HG02763 (cell line): ENCODE results near the gene NPFF.

Source experiments
- ATAC-seq: cut with Tn5 transposase; IDR thresholded peaks from one replicate; pipeline ENCODE4 v1.9.1; 2021; ENCODE audit warnings: mild to moderate bottlenecking, moderate library complexity; ENCODE audit not compliant: unreplicated experiment

The NPFF gene

DNA sequence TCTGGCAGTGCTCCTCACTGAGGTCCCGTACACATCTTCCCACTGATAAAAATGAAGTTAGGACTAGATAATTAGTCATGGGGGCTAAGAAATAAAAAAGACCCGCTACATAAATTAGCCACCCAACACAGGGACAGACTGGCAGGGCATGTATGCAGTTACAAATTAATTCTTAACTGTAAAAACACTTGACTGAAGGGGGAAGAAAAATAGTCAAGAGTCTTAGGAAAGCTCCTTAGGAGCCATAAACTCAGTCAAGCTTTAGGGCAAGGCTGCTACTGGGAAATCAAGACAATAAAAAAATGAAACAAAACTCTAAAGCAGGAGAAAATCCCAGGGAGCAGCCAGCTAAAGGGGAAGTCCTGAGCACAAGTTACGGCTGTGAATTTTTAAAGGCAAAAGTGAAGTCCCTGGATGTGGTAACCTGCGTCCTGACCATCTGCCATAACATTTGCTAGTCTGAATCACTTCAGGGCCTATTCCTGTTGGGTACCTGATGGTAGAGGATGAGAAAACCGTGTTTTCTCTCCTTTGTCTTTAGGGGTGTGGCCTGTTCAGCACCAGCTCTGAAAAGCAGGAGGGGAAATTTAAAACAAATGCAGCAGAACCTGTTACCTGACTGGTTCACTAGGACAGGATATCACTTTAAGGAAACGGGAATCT, 7.5 kb upstream of the NPFF start:
- no peak for ATAC-seq

DNA sequence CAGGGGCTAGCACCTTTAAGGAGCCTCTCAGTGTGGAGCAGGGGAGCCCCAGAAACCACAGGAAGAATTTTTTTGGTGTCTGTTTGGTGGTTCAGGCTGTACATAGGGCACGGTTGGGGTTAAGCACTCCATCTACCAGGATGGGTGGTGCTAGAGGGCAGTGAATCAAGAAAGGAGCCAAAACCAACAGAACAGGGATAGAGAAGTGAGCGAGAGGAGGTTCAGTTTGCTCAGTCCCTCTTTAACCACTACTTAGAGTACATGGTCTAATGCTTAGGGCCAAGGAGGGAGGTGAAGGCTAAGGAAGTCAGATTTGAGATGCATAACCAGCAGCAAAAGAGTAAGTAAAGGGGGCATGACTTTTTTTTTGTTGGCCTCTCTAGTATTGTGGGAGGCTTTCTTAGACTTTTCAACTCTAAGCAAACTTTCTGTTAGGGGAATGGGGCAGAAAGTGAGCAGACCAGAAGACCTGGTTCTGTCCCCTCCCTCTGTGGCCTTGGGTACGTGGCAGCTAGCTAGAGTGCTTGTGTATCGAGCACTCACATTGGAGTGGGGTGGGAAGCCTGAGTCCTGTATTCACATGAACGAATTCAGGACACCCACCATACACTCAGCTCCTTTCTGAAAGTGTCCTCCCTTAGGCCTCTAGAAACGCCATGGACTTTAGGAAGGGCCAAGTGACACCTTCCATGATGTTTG, 6.6 kb upstream of the NPFF start:
- no peak for ATAC-seq

GRCh38 chr12:53510181-53510812, 3.0 kb upstream of the NPFF start:
- ATAC-seq: no peak

DNA sequence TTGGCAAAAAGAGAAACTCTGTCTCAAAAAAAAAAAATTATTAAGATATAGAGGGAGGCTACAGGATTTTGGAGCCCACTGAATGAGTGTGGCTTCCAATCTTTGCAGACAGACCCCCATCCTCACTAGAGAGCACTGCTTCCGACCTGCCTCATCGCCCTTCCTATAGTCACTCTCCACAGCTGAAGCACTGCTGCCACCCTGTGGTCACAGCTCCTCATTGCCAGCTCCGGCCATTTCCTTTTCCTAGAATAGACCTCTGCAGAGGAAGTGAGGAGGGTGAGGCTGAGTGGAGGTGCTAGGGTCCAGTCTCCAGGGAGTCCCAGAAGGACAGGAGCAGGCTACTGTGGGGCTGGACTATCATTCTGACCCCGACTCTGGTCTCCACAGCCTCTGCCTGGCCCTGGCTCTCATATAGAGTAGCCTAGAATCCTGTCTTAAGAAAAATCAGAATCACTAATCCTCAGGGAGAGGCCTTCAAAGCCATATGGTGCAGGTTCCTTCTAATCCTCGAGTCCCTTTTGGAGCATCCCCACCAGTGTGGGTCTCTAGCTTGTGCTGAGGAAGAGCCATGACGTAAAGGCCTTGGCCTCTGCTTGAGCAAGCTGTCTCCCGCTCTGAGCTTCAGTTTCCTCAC, 1.4 kb upstream of the NPFF start:
- peak; percentile 73 for ATAC-seq

DNA sequence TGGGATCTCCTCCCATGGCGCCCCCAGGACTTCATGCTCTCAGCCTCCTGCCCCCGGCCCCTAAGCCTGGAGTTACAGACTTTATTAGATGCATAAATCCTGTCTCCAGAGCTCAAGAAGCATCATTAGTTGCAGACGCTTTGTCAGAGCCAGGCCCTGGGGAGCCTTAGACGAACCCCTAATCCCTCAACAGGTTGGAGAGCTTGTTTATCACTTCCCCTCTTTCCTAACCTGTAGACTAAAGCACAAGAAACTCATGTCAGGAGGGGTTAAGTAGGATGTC, 260 bp upstream of the NPFF start:
- no peak for ATAC-seq

DNA sequence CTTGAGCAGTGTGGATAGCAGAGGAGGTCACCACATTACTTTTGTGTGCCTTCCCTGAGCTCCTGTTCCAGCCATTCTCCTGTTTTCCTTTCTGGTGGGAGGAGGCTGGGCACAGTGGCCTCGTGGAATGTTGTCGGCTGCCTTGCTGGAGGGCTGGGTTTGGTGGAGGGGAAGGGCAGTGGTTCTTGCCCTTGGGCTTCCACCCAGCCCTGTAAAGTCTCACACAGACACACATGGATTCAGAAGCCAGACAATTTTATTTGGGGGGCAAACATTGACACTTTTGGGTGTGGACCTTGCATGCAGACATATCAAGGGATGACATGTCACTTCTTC, 866 bp downstream of the NPFF start:
- no peak for ATAC-seq

DNA sequence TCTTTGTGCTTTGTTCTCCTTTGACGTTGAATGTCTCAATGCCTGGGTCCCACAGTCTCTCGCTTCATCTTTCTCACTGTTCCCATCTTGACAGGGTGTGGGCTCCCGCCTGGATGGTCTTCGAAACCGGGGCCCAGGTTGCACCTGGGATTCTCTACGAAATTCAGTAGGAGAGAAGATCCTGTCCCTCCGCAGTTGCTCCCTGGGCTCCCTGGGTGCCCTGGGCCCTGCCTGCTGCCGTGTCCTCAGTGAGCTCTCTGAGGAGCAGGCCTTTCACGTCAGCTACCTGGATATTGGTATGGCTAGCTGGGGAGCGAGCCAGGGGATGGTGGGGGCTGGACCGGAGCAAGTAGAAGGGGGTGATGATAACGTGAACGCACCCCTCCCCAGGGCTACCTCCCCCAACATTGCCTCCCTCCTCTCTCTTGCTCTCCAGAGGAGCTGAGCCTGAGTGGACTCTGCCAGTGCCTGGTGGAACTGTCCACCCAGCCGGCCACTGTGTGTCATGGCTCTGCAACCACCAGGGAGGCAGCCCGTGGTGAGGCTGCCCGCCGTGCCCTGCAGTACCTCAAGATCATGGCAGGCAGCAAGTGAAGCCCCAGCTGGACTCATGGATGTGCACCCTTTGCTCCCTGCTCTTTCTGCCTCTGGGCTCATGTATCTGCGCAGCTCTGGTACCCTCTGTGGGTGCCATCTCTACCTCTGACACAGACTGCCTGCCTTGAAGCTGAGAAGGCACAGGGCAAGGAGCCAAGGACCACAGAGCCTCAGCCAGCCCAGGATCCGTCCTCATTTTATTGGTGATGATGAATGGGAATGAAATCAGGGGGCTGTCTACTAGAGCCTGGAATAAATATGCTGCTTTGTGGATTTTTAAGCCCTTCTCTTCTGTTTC, 1.5 kb downstream of the NPFF start:
- no peak for ATAC-seq

- ATAC-seq: no peak
These were observed 2.2 kb downstream of the NPFF start for GRCh38 chr12:53505086-53505485.

DNA sequence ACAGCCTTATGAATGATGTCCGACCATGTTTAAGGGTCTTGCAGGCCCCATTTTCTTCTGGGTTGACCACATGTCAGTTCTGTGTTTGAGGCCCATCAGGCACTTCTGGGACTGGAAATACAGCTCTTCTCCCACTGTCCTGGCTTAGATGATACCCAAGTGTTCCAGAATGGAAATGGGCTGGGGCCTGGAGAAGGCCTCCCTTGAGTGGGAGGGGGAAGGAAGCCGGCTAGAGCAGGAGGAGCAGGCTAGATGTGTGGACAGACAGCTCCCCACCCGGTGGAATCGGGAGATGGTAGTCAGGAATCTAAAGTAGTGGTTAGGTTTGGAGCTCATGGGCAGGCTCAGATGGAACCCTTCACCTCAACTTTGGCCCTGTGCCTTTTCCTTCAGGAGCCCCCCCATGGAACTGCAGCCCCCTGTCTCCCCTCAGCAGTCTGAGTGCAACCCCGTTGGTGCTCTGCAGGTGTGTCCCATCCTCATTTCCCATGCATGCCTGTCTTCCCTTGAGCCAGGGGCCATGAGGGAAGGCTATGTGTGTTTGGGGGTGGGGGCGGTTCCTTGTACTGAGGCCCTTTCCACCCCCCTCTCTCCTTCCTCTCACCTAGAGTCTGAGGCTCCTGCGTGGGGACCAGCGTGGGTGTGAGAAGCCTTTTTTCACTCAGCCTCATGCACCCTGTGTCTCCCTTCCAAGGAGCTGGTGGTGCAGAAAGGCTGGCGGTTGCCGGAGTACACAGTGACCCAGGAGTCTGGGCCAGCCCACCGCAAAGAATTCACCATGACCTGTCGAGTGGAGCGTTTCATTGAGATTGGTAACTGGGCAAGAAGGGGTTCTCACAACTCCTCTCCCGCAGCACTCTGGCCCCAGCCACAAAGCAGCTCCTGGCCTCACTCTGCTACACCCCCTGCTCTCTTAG, 3.0 kb downstream of the NPFF start:
- ATAC-seq: no peak

DNA sequence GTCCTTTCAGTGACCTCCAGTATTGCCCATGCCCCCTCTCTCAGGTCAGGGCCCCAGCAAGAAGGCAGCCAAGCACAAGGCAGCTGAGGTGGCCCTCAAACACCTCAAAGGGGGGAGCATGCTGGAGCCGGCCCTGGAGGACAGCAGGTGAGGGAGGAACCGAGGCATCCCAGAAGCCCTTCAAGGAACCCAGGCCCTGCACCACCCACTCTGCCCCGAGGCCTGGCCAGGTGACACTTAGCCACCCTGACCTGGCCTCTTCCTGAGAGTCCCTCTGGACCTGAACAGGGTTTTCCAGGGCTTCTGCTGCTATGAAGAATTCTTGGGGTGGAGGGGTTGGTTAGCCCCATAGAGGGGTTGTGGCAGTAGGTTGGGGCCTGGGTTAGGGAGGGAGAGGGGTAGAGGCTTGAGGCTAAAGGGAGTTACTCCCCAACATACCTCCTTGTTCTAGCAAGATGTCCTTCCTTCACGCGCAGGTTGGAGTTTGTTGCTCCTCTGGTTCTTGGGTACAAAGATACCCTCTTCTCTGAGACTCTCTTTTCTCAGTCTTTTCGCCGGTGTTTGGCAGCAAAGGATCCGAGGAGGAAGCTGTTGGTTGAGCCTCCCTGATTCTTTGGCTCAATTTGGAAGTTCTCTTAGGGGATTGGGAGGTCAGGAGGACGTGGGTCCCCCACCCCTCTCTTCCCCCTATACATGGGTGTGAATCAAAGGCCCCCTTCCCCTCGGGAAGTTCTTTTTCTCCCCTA, 4.1 kb downstream of the NPFF start:
- ATAC-seq: no peak

GRCh38 chr12:53502331-53502730, 5.0 kb downstream of the NPFF start:
- no peak for ATAC-seq

- ATAC-seq: no peak
These were observed 5.6 kb downstream of the NPFF start for GRCh38 chr12:53501615-53502181.

GRCh38 chr12:53500776-53501614, 6.3 kb downstream of the NPFF start, which contains the start of gene TARBP2:
TSS of gene TARBP2 (plus strand) at chr12:53501283. CDS start at chr12:53501409, 126 bp downstream.
- ATAC-seq: peak; percentile 79

DNA sequence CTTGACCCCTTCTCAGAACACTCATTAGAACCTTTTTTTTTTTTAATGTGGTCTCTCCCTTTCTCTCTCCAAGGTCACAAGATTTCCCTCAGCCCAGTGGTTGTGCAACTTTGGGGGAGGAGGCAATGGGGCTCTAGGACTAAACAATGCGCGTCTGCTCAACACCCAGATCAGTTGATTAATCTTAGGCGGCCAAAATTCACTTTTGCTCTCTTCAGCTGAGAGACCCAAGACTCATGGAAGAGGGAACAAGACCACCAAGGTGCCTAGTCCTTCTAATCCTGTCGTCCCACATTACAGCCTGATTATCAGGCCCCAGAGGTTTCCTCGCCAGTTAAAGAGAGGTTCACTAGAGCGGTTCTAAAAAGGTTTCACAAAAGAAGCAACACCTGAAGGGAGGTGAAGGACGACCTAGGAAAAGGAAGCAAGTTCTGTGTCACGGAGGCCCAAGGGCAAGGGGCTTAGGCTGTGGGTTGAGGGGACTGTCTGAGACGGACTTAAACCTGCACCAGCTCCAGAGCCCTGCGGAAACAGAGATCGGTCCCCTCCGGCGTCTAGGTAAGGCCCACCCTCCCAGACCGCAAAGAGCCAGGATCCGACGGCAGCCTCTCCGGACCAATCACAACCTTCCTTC, 7.0 kb downstream of the NPFF start:
- ATAC-seq: no peak

GRCh38 chr12:53499266-53500141, 7.8 kb downstream of the NPFF start, which contains the start of gene MAP3K12:
TSS of gene MAP3K12 (minus strand) at chr12:53499458. CDS start at chr12:53487391, 12,067 bp downstream.
- ATAC-seq: no peak

GRCh38 chr12:53498235-53498630, 9.1 kb downstream of the NPFF start:
- no peak for ATAC-seq
